Right ventricle myocardium superior (tissue), 1 donor: ENCODE results near the gene NECTIN1. TPM values are rescaled to one million over a fixed set of nuclear protein-coding genes. Genes with fewer than 3 reads are reported as not detected.

Source experiments
- ATAC-seq: fragments of 200-7000 bp; cut with Tn5 transposase; one replicate; pipeline ENCODE4 v1.9.1; 2020; ENCODE audit warnings: mild to moderate bottlenecking; ENCODE audit not compliant: poor library complexity
- DNase-seq: peaks from one replicate; pipeline ENCODE4 v3.0.0-alpha.2; 2020
- intact Hi-C: fragments of 100-400 bp; cut with DNase I; formaldehyde crosslinking; loops from one replicate; pipeline ENCODE4 v1.11.2; 2022
- total RNA-seq: library from RNA; stranded (reverse); fragmentation: NEBNext Ultra II Directional; extraction: Animal tissue kit (Norgen Biotek cat#: 25700); gene quantifications from one replicate; pipeline ENCODE4 v1.2.1, GENCODE V29; 2021
- donor health status: DM: no; HTN: yes; CAD: no; lungs with severe emphysema.

Gene NECTIN1
- total RNA-seq, 1 donor from 2014 or later = 15.0 TPM

- intact Hi-C loops = loop anchor here (5.0 kb wide), 3 partner anchors 61 to 441 kb away; partner anchors contain the start of gene NECTIN1
- ATAC-seq (no peak), DNase-seq (no peak)
Measured at GRCh38 chr11:119666061-119666460, 62.9 kb downstream of the NECTIN1 start.

GRCh38 chr11:119664701-119665420, 64.1 kb downstream of the NECTIN1 start:
- DNase-seq = no peak
- no peak for ATAC-seq
- intact Hi-C loops = loop anchor here (5.0 kb wide), 3 partner anchors 62 to 442 kb away; partner anchors contain the start of gene NECTIN1

GRCh38 chr11:119664063-119664572, 64.9 kb downstream of the NECTIN1 start:
- intact Hi-C loops = no loop called here
- DNase-seq = no peak
- no peak for ATAC-seq

GRCh38 chr11:119663279-119663678, 65.7 kb downstream of the NECTIN1 start:
- intact Hi-C loops = no loop called here
- no peak for DNase-seq
- no peak for ATAC-seq

- ATAC-seq (no peak), DNase-seq (no peak)
- intact Hi-C loops = no loop called here
Measured at GRCh38 chr11:119661226-119661625, 67.8 kb downstream of the NECTIN1 start.

GRCh38 chr11:119659971-119660723, 68.9 kb downstream of the NECTIN1 start:
- intact Hi-C loops = no loop called here
- no peak for DNase-seq
- no peak for ATAC-seq

- ATAC-seq (no peak), DNase-seq (no peak)
- intact Hi-C loops = no loop called here
Measured at GRCh38 chr11:119652907-119653659, 75.9 kb downstream of the NECTIN1 start.

GRCh38 chr11:119651802-119652584, 77.0 kb downstream of the NECTIN1 start:
- DNase-seq = no peak
- no peak for ATAC-seq

GRCh38 chr11:119650251-119650650, 78.7 kb downstream of the NECTIN1 start:
- DNase-seq (no peak), ATAC-seq (no peak)
- intact Hi-C loops = no loop called here

More at GRCh38 chr11:119651802-119652584, 77.0 kb downstream of the NECTIN1 start:
- intact Hi-C loops = no loop called here

- ATAC-seq = no peak
- no peak for DNase-seq
- intact Hi-C loops = no loop called here
Measured at GRCh38 chr11:119647254-119647653, 81.7 kb downstream of the NECTIN1 start.

- intact Hi-C loops = no loop called here
- ATAC-seq = no peak
- no peak for DNase-seq
Measured at GRCh38 chr11:119645018-119645417, 84.0 kb downstream of the NECTIN1 start.

- intact Hi-C loops = no loop called here
- DNase-seq = no peak
- no peak for ATAC-seq
Measured at GRCh38 chr11:119644502-119644901, 84.5 kb downstream of the NECTIN1 start.

- intact Hi-C loops = no loop called here
- ATAC-seq (no peak), DNase-seq (no peak)
Measured at GRCh38 chr11:119643876-119644225, 85.1 kb downstream of the NECTIN1 start.

- DNase-seq (no peak), ATAC-seq (no peak)
- intact Hi-C loops = no loop called here
Measured at GRCh38 chr11:119643212-119643875, 85.7 kb downstream of the NECTIN1 start.

- ATAC-seq (no peak), DNase-seq (no peak)
- intact Hi-C loops = no loop called here
Measured at GRCh38 chr11:119641983-119642745, 86.8 kb downstream of the NECTIN1 start.

GRCh38 chr11:119640541-119640940, 88.5 kb downstream of the NECTIN1 start:
- intact Hi-C loops = no loop called here

GRCh38 chr11:119639642-119640205, 89.3 kb downstream of the NECTIN1 start:
- ATAC-seq (no peak), DNase-seq (no peak)
- intact Hi-C loops = no loop called here

More at GRCh38 chr11:119640541-119640940, 88.5 kb downstream of the NECTIN1 start:
- ATAC-seq (no peak), DNase-seq (no peak)
